Stimulated activated CD8-positive, alpha-beta memory T cell treated with anti-CD3 and anti-CD28 coated beads, Interleukin-12 subunit alpha, Interleukin-12 subunit beta, amount 100 ng/mL, for 24 hours (primary cell): Measurements from ENCODE around the gene STARD5.

Source experiments
- DNase-seq: peaks from one replicate; pipeline ENCODE4 v3.0.0-alpha.2; 2020; ENCODE audit errors: extremely low read depth

The STARD5 gene

DNA sequence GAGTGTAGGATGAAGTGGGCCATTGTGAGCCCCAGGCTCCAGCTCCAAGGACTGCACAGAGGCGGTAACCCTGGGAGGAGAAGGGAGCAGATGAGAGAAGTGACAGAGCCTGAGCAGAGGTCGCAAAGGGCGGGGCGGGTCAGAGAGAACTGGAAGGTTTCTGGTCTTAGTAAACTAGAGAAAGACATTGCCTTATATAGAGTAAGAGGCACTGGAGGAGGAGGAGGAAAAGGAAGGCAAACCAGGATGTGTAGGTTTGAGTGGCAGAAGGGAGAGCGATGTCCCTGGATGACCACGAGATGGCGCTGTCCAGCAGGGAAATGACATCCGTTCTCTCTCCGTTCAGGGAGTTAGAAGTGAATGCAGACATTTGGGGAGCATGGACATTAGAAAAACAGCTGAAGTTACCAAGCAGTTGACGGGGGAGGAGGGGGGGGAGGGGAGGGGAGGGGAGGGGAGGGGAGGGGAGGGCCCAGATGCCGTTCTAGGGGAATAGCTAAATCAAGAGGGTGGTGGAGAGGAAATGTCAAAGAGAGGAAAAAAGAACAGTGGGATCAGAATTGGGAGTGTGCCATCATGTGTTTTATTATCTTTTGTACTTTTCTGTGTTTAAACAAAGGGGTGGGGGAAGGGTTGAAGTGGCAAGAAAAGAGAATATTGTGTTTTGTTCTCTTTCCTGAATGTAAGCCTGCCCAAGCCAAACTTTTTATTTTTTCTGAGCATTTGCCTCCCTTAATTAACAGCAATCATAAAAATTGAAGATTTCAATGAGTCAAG is 48.8 kb downstream of the STARD5 start:
- peak; percentile 36 for DNase-seq

DNA sequence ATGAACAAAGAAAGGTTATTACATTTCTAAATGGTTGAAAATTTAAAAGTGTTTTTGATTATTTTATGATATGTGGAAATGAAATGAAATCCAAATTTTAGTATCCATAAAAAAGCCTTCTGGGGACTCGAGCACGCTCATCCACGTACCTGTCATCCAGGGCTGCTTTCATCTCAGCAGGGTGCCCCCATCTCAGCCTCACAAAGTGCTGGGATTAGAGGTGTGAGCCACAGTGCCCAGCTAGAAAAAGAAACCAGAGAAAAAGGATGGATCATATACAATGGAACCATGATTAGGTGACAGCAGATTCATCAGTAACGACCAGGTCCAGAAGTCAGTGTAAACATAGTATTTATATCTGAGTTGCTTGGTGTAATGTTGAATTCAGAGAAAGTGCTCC is 49.7 kb downstream of the STARD5 start:
- no peak for DNase-seq

DNA sequence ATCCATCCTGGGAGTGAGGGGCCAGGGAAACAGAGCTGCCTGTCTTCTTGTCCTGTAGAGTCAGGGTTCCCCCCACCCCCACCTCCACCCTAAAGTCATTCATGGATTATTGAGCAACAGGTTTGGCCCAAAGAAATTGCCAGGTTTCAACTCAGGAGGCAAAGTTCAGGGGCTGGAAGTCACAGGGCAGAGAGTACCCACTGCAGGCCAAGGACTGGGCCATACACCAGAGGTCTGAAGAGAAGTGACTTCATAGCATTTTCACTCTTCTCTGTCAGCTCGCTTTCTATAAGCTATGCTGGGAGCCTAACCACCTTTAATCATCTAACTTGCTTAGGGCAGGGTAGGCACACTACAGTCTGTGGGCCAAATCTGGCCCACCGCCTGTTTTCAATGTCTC is 50.1 kb downstream of the STARD5 start:
- DNase-seq: no peak

DNA sequence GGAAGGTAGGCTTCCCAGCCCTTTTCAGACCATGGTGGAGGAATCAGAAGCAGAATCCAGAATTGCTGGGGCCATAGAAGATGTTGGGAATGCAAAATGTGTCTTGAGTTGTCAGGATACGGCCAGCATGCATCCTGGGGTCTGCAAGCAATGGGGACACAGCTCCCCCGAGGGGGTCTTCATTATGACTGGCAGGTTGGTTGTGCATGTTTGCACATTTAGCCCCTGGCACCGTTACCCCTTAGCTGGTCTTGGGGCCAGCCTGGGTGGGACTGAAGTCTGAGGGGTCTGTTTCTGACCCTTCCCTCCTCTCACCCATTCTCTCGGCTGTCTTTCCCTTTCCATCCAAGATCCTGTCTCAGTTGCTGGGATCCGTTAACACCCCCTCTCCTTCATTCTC is 50.7 kb downstream of the STARD5 start:
- DNase-seq: no peak

DNA sequence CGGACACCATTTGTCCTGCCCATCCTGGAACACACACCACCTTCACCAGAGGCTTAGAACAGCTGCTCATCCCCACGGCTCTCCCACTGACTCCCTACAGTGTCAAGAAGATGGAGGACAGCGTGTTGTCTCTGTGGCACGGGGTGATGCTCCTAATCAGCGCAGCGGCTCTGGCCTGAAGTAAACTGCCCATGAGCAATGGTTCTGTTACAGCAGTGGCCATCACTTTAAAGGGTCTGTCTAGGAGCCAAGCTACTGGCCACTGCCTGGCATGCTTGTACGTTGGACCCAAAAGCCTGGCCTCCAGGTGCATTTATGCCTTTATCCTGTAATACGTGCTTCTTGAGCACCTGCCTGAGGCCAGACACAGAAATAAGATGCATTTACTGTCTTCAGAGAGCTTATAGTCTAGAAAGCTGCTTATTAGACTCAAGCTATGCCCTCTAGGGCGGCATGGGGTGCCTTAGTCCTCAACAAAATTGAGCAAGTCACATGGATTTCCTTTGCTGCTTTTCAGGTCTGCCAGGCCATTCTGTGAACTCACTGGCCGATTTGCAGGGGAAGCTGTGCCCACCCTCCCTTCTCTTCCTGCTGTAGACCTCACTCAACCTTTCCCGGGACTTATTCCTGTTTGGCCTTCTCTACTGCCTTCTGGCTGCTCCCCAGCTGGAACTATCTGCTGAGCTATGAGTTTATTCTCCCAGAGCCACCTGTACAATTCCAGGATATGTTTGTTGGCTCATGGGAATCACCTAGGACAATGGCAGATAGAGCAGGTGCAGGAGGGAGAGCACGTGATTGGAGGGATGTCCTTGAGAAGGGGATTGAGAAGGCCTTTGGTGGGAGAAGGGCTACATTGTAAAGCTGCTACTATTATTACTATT is 51.9 kb downstream of the STARD5 start:
- no peak for DNase-seq

DNA sequence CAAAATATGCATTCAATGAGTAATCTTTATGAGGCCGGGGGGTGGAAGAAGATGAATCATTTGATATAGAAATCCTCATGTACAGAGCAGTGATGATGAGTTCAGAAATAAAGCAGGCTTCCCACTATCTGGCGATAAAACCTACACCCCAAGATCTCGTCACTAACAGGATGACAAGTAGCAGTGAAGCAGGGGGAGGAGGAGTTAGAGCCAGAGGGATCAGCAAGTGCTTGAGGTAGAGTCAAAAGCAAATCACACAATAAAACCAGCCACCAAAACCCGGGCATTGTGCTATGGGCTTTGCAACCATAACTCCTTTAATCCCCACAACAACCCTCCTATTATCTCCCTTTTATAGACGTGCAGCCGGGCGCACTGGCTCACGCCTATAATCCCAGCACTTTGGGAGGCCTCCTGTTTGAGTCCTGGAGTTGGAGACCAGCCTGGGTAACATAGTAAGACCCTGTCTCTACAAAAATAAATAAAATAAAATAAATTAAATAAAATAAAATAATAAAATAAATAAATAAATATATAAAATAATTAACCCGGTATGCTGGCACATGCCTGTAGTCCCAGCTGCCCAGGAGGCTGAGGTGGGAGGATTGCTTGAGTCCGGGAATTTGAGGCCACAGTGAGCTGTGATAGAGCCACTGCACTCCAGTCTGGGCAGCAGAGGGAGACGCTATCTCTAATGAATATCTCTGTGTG is 53.0 kb downstream of the STARD5 start:
- no peak for DNase-seq

DNA sequence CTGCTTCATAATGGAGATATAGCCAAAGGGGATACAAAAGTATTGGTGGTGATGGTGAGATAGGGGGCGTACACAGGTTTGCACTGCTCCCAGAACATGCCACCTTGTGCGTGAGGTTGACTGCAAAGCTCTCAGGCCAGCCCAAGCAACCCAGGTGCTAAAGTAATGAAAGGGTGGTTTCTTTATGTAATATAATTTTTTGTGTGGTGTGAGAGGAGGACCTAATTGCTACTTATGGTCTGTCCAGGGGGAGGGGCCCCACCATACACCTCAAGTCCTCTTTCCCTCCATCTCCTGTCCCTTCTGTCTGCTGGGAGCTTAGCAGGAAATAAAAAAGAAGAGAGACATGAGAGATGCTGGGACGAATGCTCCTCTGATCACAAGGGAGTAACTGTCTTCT is 53.8 kb downstream of the STARD5 start:
- no peak for DNase-seq

DNA sequence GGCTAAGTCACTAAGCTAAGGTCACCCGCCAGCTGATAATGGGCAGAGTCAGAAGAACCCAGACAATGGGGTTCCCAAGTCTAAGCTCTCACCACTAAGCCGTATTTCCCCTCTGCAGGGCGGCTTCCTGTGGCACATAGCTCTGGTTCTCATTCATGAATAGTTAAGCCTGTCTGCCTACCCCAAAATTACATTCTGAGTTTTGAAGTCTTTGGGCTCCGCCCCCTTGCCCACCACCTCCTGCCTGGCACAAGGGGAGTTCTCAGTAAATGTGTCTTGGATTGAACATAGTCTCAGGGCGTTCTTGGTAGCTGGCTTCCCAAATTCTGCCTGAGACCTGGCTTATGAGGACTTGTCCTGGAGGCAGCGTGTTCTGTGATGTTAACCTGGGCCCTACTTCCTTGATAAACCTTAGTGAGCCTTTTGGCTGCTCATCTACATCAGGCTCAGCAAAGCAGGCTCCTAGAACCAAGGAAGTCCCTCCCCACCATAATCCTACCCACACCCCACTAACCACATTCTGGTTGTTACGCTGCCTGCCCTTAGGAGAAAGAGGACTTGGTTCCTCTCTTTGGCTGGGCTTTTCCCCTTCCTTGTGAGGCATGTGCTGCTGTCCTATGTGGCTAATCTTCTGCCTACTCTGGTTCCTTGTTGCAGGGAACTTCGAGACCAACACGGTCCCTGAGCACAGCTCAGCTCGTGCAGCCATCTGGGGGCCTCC is 54.9 kb downstream of the STARD5 start:
- no peak for DNase-seq

DNA sequence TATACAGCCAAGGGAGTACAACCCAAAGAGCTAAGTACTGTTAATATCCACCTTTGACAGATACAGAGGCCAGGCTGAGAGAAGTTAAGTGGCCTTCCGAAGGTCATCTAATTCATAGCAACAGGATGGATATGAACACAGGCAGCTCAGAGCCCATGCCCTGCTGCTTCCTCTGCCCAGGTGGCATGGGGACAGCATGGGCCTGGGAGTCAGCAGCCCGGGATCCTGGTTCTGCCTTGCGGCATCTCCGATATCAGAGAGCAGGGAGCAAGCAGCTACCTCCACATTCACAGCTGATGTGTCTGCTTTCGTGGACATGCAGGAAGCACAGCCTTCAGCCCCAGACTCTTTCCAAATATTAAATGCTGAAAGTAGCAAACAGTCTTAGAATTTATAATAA is 55.6 kb downstream of the STARD5 start:
- no peak for DNase-seq

DNA sequence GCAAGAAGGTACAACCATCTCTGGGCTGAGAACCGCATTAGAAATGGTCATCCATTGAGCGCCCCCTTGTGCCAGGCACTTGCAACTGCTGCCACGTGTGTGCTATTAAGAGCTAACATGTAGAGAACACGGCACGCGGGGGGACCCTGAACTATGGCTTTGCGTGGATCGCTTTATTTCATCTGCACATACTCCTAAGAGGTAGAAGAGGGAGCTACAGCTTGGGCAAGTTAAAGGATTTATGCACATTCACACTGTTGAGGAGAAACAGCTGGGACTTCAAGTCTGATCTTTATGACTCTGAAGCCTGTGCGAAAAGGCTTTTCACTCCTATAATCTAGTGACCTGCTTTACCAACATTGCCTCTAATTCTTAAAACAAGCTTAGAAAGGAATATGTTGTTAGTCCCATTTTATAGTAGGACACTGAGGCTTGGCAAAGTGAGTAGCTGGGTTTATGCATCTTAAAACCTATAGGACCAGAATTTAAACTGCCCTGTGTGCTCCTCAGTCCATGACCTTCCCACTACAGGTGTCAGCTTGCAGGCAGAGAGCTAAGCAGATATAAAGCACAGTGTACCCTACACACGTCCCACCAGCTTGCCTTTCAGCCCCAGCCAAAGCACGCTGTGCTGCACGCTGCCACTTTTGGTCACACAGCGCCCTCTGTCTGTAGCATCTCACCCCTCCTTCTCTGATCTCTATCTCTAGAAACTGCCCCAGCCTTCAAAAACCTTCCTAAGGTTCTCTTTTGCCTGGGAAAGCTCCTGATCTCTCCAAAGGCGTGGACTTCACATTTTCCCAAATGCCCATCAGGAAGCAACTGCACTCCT is 57.8 kb downstream of the STARD5 start:
- DNase-seq: peak; percentile 62

DNA sequence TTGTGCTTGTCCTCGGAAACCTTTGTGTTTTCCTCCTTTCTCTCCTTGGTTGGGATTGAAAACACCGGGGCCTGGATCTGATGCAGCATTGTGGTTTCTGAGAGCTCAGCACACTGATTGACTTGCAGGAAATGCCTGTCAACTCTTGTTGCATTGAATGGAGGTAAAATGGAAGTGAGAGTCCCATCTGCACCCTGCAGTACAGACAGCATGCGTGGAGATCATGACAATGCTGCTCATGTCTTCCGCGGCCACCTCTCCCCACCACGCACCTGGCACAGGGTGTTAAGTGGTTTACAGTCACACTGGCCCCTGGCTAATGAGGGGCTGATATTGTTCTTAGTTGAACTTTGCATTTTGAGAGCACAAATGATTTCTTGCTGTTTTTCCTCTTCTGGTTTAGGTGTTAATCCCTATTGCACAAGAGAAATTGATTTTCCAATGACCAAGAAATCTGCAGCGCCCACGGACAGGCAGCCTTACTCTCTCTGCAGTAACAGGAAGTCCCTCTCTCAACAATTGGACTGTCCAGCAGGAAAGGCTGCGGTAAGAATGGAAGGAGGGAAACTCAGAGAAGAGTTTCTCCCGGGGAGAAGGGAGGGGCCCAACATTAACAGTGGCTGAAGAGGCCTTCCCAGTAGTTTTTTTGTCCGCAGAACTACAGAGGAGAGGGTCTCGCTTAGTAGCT is 58.5 kb downstream of the STARD5 start:
- no peak for DNase-seq

DNA sequence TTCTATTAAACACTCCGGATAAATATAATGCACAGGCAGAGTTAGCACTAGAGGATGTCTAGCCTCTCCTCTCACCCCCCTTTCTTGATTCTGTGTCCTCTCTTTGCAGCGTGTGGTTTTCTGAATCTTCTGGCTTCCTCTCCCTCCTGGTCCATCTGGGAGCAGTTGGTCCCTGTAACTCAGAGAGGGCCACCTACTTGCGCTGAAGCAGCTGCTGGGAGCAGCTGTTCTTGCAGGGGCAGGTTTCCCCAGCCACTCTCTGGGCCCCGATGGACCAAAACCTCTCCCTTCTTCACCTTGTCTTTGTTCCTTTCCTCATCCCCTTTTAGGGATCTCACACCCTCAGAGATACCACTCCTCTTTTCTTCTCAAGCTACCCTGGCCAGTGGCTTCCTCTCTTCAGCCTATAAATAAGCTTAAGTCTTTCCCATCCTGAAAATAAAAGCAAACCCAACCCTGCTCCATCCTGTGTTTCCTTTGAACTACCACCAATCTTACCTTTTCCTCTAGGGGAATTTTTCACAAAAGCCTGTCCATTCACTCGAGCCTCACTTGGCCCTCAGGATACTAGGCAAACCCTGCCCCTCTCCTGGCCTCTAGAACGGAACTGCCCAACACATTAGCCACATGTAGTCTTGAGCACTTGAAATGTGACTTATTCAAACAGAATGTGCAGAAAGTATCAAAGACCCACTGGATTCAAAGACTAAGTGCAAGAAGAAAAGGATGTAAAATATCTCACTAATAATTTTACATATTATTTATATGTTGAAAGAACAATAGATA is 59.7 kb downstream of the STARD5 start:
- no peak for DNase-seq

DNA sequence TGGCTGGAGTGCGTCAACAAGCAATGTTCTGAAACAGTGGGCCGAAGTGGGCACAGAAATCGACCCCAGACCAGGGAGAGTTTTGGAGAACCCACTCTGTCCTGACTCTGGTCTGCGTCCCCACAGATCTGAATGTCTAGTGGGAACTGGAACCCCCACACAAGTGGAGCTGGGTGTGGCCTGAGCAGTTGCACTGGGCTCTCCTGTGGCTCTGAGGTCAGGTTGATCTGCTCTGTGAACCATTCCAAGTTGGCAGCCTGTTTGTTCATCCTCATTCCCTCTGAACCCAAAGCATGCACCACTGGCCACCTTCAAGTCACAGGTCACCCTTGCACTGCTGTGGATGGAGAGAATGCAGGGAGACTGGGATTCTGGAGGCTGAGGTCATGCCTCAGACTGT is 60.5 kb downstream of the STARD5 start:
- DNase-seq: no peak

DNA sequence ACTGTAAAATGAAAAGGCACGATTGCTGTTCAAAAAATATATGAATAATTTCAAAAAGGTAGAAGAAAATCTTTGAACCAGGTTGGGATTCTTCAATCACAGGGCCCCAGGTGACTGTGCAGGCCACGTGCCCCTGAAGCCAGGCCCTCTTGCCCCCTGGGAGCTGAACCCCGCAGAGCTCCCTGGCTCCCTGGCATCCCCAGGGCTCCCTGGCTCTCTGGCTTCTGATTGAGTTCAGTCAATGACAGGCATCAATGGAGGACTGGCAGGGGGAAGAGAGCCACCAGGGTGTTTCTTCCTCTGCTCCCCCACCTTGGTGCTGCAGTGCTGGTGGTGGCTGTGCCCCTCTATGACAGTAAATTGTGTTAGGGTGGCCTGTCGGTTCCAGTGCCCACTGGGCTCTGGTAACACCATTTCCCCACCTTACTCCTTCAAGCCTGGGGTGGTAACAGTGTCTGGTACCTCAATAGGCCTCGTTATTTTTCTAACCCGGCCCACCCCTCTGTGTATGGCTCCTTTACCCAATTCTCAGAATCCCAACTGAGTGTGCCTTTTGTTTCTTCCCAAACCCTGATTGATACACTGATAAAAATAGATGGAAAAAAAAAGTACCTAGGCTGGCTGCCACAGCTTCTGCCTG is 62.6 kb downstream of the STARD5 start:
- DNase-seq: no peak

DNA sequence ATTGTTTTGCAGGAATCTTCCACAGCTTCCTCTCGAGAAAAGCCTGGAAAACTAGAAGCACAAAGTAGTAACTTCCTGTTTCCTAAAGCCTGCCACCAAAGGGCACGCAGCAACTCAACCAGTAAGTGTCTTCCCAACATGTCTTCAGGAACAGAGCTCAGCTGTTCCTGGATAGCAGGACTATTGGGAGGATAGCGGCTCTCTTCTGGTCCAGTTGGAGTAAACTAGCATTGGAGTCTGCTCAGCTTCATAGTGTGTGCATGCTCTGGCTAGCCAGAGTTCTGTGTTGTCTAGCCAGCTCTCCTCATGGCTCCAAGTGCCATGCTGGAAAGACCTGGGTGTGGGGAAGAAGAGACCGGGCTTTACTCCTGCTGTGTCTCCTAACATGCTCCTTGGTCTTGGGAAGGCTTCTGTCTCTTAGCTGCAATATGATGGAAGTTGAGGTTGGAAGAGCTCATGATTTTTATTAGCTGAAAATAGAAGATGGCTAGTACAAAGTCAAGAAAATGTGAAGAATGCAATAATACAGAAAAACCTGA is 64.1 kb downstream of the STARD5 start:
- DNase-seq: no peak
